Prostate gland (tissue), 2 donors: ENCODE measurements around the gene LIN37.
"Not testable (repeated sequence)": the region's sequence is repeated elsewhere in the genome, so short reads cannot be mapped to it uniquely, and the experiment has no call there.

ENCODE experiments used
- CTCF ChIP-seq, 4 experiments: fragments of 200-600 bp in 2 of 4; fragments of 450-650 bp in 2 of 4; sonication (generic) in 2 of 4; IDR thresholded peaks; 1 replicate in 3 of 4; 2 replicates in 1 of 4; pipeline ENCODE4 v1.5.1; 2016 to 2019; ENCODE audit warnings: antibody characterized with exemption in 4 of 4, mild to moderate bottlenecking in 2 of 4, moderate library complexity in 2 of 4
- POLR2A ChIP-seq: fragments of 450-650 bp; IDR thresholded peaks from one replicate; pipeline ENCODE4 v1.6.1; 2016; ENCODE audit warnings: antibody characterized with exemption, mild to moderate bottlenecking
- POLR2AphosphoS5 ChIP-seq: sonication (generic); formaldehyde crosslinking; IDR thresholded peaks from one replicate; pipeline ENCODE4 v1.6.1; 2017; ENCODE audit warnings: antibody characterized with exemption

- TF ChIP-seq POLR2A; CTCF (IDR thresholded peaks at IDR 0.05); POLR2AphosphoS5: not testable (repeated sequence)
Observed at GRCh38 chr19:35724132-35724531, 24.2 kb upstream of the LIN37 start.
